ENCODE measurements around the gene RPAP3. TPM values are rescaled to one million over a fixed set of nuclear protein-coding genes. Genes with fewer than 3 reads are reported as not detected.

The RPAP3 gene
- total RNA-seq, 6 donors from 2014 or later, result 6.5 to 28.0 (median 16.4) TPM

- no peak overlapping the region for H3K4me3 ChIP-seq
- ATAC-seq (ENCODE audit: low FRiP score in 2 of 2) (peak; percentile 94), DNase-seq (peak; percentile 71 to 91)
- peaks cover 28 to 37% (median 33%) of the 10 kb centered on the region in 4 donors for H3K4me1 ChIP-seq
- 10 to 25% methylated on average over 11 to 13 of the region's 13 CpGs for WGBS, 2 donors
- TF ChIP-seq POLR2AphosphoS5 (IDR thresholded peaks at IDR 0.05) (peak in 1 of 2 donors; percentile 33), POLR2A (IDR thresholded peaks at IDR 0.05) (no peak), CTCF (IDR thresholded peaks at IDR 0.05) (peak; percentile 65 to 87 (median 83))
- no peaks in the 10 kb centered on the region for H3K27me3 ChIP-seq
- H3K9me3 ChIP-seq, result no peaks in the 10 kb centered on the region
- no peaks in the 10 kb centered on the region for H3K36me3 ChIP-seq
- peak overlapping the region; percentile 85 to 94 (median 87) for H3K27ac ChIP-seq
These were observed 11.8 kb upstream of the RPAP3 start for GRCh38 chr12:47717443-47718193.

- ATAC-seq (ENCODE audit: low FRiP score in 2 of 2), result no peak
- WGBS, 2 donors, result 75 to 86% methylated on average over 6 of the region's 6 CpGs
- Histone ChIP-seq H3K4me3 (no peak overlapping the region), H3K27me3 (no peaks in the 10 kb centered on the region), H3K4me1 (peaks cover 28 to 34% (median 30%) of the 10 kb centered on the region in 4 donors), H3K36me3 (no peaks in the 10 kb centered on the region), H3K9me3 (no peaks in the 10 kb centered on the region), H3K27ac (peak overlapping the region; percentile 85 to 94 (median 87))
- no peak for DNase-seq
- TF ChIP-seq EP300 (IDR thresholded peaks at IDR 0.05), result no peak
- no peak for TF ChIP-seq POLR2AphosphoS5 (IDR thresholded peaks at IDR 0.05)
- TF ChIP-seq POLR2A (IDR thresholded peaks at IDR 0.05), result no peak
- no peak for TF ChIP-seq CTCF (IDR thresholded peaks at IDR 0.05)
These were observed 11.2 kb upstream of the RPAP3 start for GRCh38 chr12:47717046-47717442.

GRCh38 chr12:47715877-47716548, 10.2 kb upstream of the RPAP3 start:
- WGBS, 2 donors, result 82 to 87% methylated on average over 11 to 13 of the region's 13 CpGs
- Histone ChIP-seq H3K4me3 (no peak overlapping the region), H3K27me3 (no peaks in the 10 kb centered on the region), H3K9me3 (no peaks in the 10 kb centered on the region), H3K36me3 (no peaks in the 10 kb centered on the region), H3K27ac (peak overlapping the region; percentile 11 to 94 (median 69)), H3K4me1 (peaks cover 23 to 34% (median 29%) of the 10 kb centered on the region in 4 donors)
- ATAC-seq (ENCODE audit: low FRiP score in 2 of 2) (no peak), DNase-seq (no peak)
- TF ChIP-seq POLR2A (IDR thresholded peaks at IDR 0.05) (no peak), CTCF (IDR thresholded peaks at IDR 0.05) (no peak), EP300 (IDR thresholded peaks at IDR 0.05) (no peak), POLR2AphosphoS5 (IDR thresholded peaks at IDR 0.05) (no peak)

- TF ChIP-seq CTCF (IDR thresholded peaks at IDR 0.05), result peak; percentile 67 to 90 (median 79)
- TF ChIP-seq POLR2AphosphoS5 (IDR thresholded peaks at IDR 0.05), result no peak
- peak overlapping the region in 3 of 4 donors; percentile 51 to 94 (median 87) for H3K27ac ChIP-seq
These were observed 9.6 kb upstream of the RPAP3 start for GRCh38 chr12:47715393-47715876.

More at GRCh38 chr12:47715393-47715876, 9.6 kb upstream of the RPAP3 start:
- no peaks in the 10 kb centered on the region for H3K36me3 ChIP-seq
- no peak overlapping the region for H3K4me3 ChIP-seq
- no peaks in the 10 kb centered on the region for H3K9me3 ChIP-seq
- peak in 1 of 2 donors; percentile 85 for DNase-seq
- WGBS, 2 donors, result 15 to 22% methylated on average over 10 of the region's 10 CpGs
- peak; percentile 76 to 81 for ATAC-seq (ENCODE audit: low FRiP score in 2 of 2)
- no peaks in the 10 kb centered on the region for H3K27me3 ChIP-seq
- peaks cover 23 to 34% (median 29%) of the 10 kb centered on the region in 4 donors for H3K4me1 ChIP-seq
